WTC11 (cell line): ENCODE measurements around the gene PATE2. TPM values are rescaled to one million over a fixed set of nuclear protein-coding genes. Genes with fewer than 3 reads are reported as not detected.

Experiments
- ATAC-seq: fragments of 200-7000 bp; cut with Tn5 transposase; 2 replicates; pipeline ENCODE4 v1.10.0; 2021; ENCODE audit warnings: mild to moderate bottlenecking, moderate library complexity
- CTCF ChIA-PET: fragments of 300-600 bp; sonication (Branson Sonifier 250); formaldehyde crosslinking; loops from one replicate; lab custom pipeline; 2021; ENCODE audit warnings: antibody characterized with exemption; lab: Charles Lee
- POLR2A ChIA-PET: fragments of 350-600 bp; sonication (Branson Sonifier 250); formaldehyde crosslinking; loops from one replicate; lab custom pipeline; 2021; ENCODE audit warnings: antibody characterized with exemption; lab: Charles Lee
- DNase-seq: peaks from one replicate; pipeline ENCODE4 v3.0.0; 2021; ENCODE audit warnings: low spot score
- H3K27ac Mint-ChIP-seq: 2 replicates; pipeline ENCODE4 v1.8.0; 2021; ENCODE audit warnings: mixed read lengths
- H3K27me3 Mint-ChIP-seq: 2 replicates; pipeline ENCODE4 v1.8.0; 2021; ENCODE audit warnings: low read depth, mild to moderate bottlenecking, moderate library complexity, mixed read lengths
- H3K36me3 Mint-ChIP-seq: 2 replicates; pipeline ENCODE4 v1.8.0; 2021; ENCODE audit warnings: mixed read lengths
- H3K4me1 Mint-ChIP-seq: 2 replicates; pipeline ENCODE4 v1.8.0; 2022; ENCODE audit warnings: mixed read lengths
- H3K4me3 Mint-ChIP-seq: 2 replicates; pipeline ENCODE4 v1.8.0; 2021; ENCODE audit warnings: mild to moderate bottlenecking, moderate library complexity, mixed read lengths
- H3K9me3 Mint-ChIP-seq: 2 replicates; pipeline ENCODE4 v1.8.0; 2021; ENCODE audit warnings: mixed read lengths
- AFF4 ChIP-seq: sonication (generic); formaldehyde crosslinking; IDR thresholded peaks from 2 replicates; pipeline ENCODE4 v1.8.1; 2023; ENCODE audit warnings: mild to moderate bottlenecking, missing genetic modification reagents, borderline replicate concordance
- CREB1 ChIP-seq: sonication (generic); formaldehyde crosslinking; IDR thresholded peaks from 2 replicates; pipeline ENCODE4 v1.8.0; 2023; ENCODE audit warnings: mild to moderate bottlenecking, missing genetic modification reagents
- FOXJ3 ChIP-seq: sonication (generic); formaldehyde crosslinking; IDR thresholded peaks from 2 replicates; pipeline ENCODE4 v1.9.0; 2021; ENCODE audit warnings: missing genetic modification reagents, mild to moderate bottlenecking, borderline replicate concordance
- HMGA2 ChIP-seq: fragments of 250-450 bp; sonication (Bioruptor Pico); IDR thresholded peaks from 2 replicates; pipeline ENCODE4 v1.4.0; 2021; ENCODE audit warnings: mild to moderate bottlenecking, moderate library complexity
- MXD4 ChIP-seq: fragments of 250-450 bp; sonication (Bioruptor Pico); IDR thresholded peaks from 2 replicates; pipeline ENCODE4 v1.8.0; 2021; ENCODE audit warnings: mild to moderate bottlenecking, moderate library complexity, borderline replicate concordance
- NR2C2 ChIP-seq: sonication (generic); formaldehyde crosslinking; IDR thresholded peaks from 2 replicates; pipeline ENCODE4 v1.8.0; 2022; ENCODE audit warnings: mild to moderate bottlenecking, missing genetic modification reagents
- RELA ChIP-seq: sonication (generic); formaldehyde crosslinking; IDR thresholded peaks from 2 replicates; pipeline ENCODE4 v1.8.1; 2022; ENCODE audit warnings: missing genetic modification reagents, mild to moderate bottlenecking, borderline replicate concordance
- RORB ChIP-seq: fragments of 250-450 bp; sonication (Bioruptor Pico); IDR thresholded peaks from 2 replicates; pipeline ENCODE4 v1.9.0; 2021; ENCODE audit warnings: mild to moderate bottlenecking
- SMAD3 ChIP-seq: sonication (generic); formaldehyde crosslinking; IDR thresholded peaks from 2 replicates; pipeline ENCODE4 v1.8.0; 2022; ENCODE audit warnings: missing genetic modification reagents, mild to moderate bottlenecking, borderline replicate concordance
- SP1 ChIP-seq: sonication (generic); formaldehyde crosslinking; conservative IDR thresholded peaks from 2 replicates; pipeline ENCODE4 v1.8.1; 2022; ENCODE audit warnings: missing genetic modification reagents
- TCF7 ChIP-seq: sonication (generic); formaldehyde crosslinking; IDR thresholded peaks from 2 replicates; pipeline ENCODE4 v1.8.0; 2022; ENCODE audit warnings: mild to moderate bottlenecking, low read depth, missing genetic modification reagents, moderate library complexity
- TEAD1 ChIP-seq: sonication (generic); formaldehyde crosslinking; IDR thresholded peaks from 2 replicates; pipeline ENCODE4 v1.8.0; 2022; ENCODE audit warnings: mild to moderate bottlenecking, missing genetic modification reagents
- ZMAT4 ChIP-seq: fragments of 250-450 bp; sonication (Bioruptor Pico); IDR thresholded peaks from 2 replicates; pipeline ENCODE4 v1.9.0; 2021; ENCODE audit warnings: mild to moderate bottlenecking
- ZSCAN18 ChIP-seq: fragments of 250-450 bp; sonication (Bioruptor Pico); IDR thresholded peaks from 2 replicates; pipeline ENCODE4 v2.1.2; 2022; ENCODE audit warnings: mild to moderate bottlenecking, moderate library complexity
- total RNA-seq: library from RNA; stranded (reverse); gene quantifications from 3 replicates; pipeline ENCODE4 v1.2.3, GENCODE V29; 2021

The PATE2 gene
- total RNA-seq, 1 experiment from 2014 or later: not detected

- TF ChIP-seq AFF4 (CRISPR knock-in tag): no peak
- TF ChIP-seq ZMAT4 (CRISPR knock-in tag): no peak
- TF ChIP-seq RORB (CRISPR knock-in tag): no peak
- no peak for TF ChIP-seq FOXJ3 (CRISPR knock-in tag)
- no peak for TF ChIP-seq SMAD3
- TF ChIP-seq RELA: no peak
Measured at GRCh38 chr11:125740617-125741016, 38.0 kb downstream of the PATE2 start (continued).

GRCh38 chr11:125728969-125729368, 49.7 kb downstream of the PATE2 start:
- H3K27ac Mint-ChIP-seq: no peak overlapping the region
- peaks cover 4% of the 10 kb centered on the region; the same call in 1 of the 2 replicates for H3K4me1 Mint-ChIP-seq
- ATAC-seq: no peak

More at GRCh38 chr11:125728969-125729368, 49.7 kb downstream of the PATE2 start:
- no peaks in the 10 kb centered on the region for H3K9me3 Mint-ChIP-seq
- H3K27me3 Mint-ChIP-seq: no peaks in the 10 kb centered on the region
- no peak for DNase-seq
- no peak overlapping the region for H3K4me3 Mint-ChIP-seq
- CTCF ChIA-PET: interaction anchor here (1.4 to 1.9 kb wide), 2 partner anchors 21 to 26 kb away, joined by 5 to 6 read pairs; no protein-coding TSS in a partner anchor
- POLR2A ChIA-PET: no interaction called here
- no peaks in the 10 kb centered on the region for H3K36me3 Mint-ChIP-seq
- no peak for TF ChIP-seq HMGA2 (CRISPR knock-in tag)
- no peak for TF ChIP-seq SP1 (CRISPR knock-in tag)
- TF ChIP-seq MXD4 (CRISPR knock-in tag): no peak
- no peak for TF ChIP-seq AFF4 (CRISPR knock-in tag)
- no peak for TF ChIP-seq NR2C2 (CRISPR knock-in tag)
- TF ChIP-seq ZSCAN18 (CRISPR knock-in tag): no peak
- TF ChIP-seq TCF7 (CRISPR knock-in tag): no peak
- no peak for TF ChIP-seq TEAD1 (CRISPR knock-in tag)
- no peak for TF ChIP-seq CREB1 (CRISPR knock-in tag)
- TF ChIP-seq RORB (CRISPR knock-in tag): no peak

Other genes with a start within 250 kb of the PATE2 start
- 120 to 130 TPM (median 126 TPM) in 3 replicates for gene EI24, start 209.4 kb downstream of the PATE2 start, total RNA-seq
- 139 to 146 TPM (median 144 TPM) in 3 replicates for gene STT3A, start 186.0 kb downstream of the PATE2 start, total RNA-seq
- 99.9 to 111 TPM (median 101 TPM) in 3 replicates for gene CHEK1, start 153.7 kb downstream of the PATE2 start, total RNA-seq
- gene ACRV1, start 98.0 kb downstream of the PATE2 start, total RNA-seq: not detected in 3 replicates
- gene PATE1, start 32.5 kb downstream of the PATE2 start, total RNA-seq: not detected in 3 replicates
- gene PATE3, start 9.3 kb upstream of the PATE2 start, total RNA-seq: not detected in 3 replicates
- not detected in 3 replicates for gene PATE4, start 54.5 kb upstream of the PATE2 start, total RNA-seq
- 8.0 to 8.1 TPM (median 8.1 TPM) in 3 replicates for gene HYLS1, start 108.8 kb upstream of the PATE2 start, total RNA-seq
- 16.3 to 18.8 TPM (median 18.6 TPM) in 3 replicates for gene PUS3, start 124.4 kb upstream of the PATE2 start, total RNA-seq
- 17.5 to 20.5 TPM (median 20.4 TPM) in 3 replicates for gene DDX25, start 125.7 kb upstream of the PATE2 start, total RNA-seq
- gene VSIG10L2, start 167.2 kb upstream of the PATE2 start, total RNA-seq: not detected in 3 replicates